Lung (tissue), 12 donors: ENCODE data around the gene SLC35B2. TPM values are rescaled to one million over a fixed set of nuclear protein-coding genes. Genes with fewer than 3 reads are reported as not detected.

Source experiments
- ATAC-seq: fragments of 200-7000 bp; cut with Tn5 transposase; one replicate; pipeline ENCODE4 v1.9.1; 2020; ENCODE audit warnings: moderate number of reproducible peaks; ENCODE audit not compliant: insufficient read depth, low FRiP score
- DNase-seq, 3 donors: peaks; one replicate each; pipeline ENCODE4 v3.0.0-alpha.2; 2013 to 2017
- H3K27ac ChIP-seq, 2 donors: one replicate each; pipeline ENCODE4 v1.5.1; 2013; ENCODE audit warnings: mild to moderate bottlenecking in 2 of 2, moderate library complexity in 2 of 2, control low read depth in 1 of 2, inconsistent platforms in 1 of 2, low read depth in 1 of 2, low read length in 1 of 2
- H3K27me3 ChIP-seq, 3 donors: one replicate each; pipeline ENCODE4 v1.5.1; 2013; ENCODE audit warnings: low read length in 2 of 3; ENCODE audit not compliant: control insufficient read depth in 3 of 3, insufficient read depth in 3 of 3
- H3K36me3 ChIP-seq, 4 donors: one replicate each; pipeline ENCODE4 v1.5.1; 2013; ENCODE audit warnings: low read length in 4 of 4, mild to moderate bottlenecking in 1 of 4, moderate library complexity in 1 of 4; ENCODE audit not compliant: control insufficient read depth in 4 of 4, insufficient read depth in 4 of 4
- H3K4me1 ChIP-seq, 5 donors: one replicate each; pipeline ENCODE4 v1.5.1; 2013; ENCODE audit warnings: low read length in 5 of 5, mild to moderate bottlenecking in 2 of 5, moderate library complexity in 1 of 5; ENCODE audit not compliant: control insufficient read depth in 5 of 5, insufficient read depth in 5 of 5
- H3K4me3 ChIP-seq: one replicate; pipeline ENCODE4 v1.5.1; 2013; ENCODE audit warnings: mild to moderate bottlenecking, control low read depth, moderate library complexity
- H3K9ac ChIP-seq, 2 donors: one replicate each; pipeline ENCODE4 v1.5.1; 2013; ENCODE audit warnings: low read length in 2 of 2, control low read depth in 1 of 2; ENCODE audit not compliant: insufficient read depth in 1 of 2
- H3K9me3 ChIP-seq, 4 donors: one replicate each; pipeline ENCODE4 v1.5.1; 2013; ENCODE audit warnings: low read length in 3 of 4, mild to moderate bottlenecking in 1 of 4, moderate library complexity in 1 of 4; ENCODE audit not compliant: control insufficient read depth in 4 of 4, insufficient read depth in 3 of 4
- CTCF ChIP-seq: IDR thresholded peaks from 2 replicates; pipeline ENCODE4 v1.5.1; 2012; ENCODE audit warnings: mild to moderate bottlenecking; ENCODE audit errors: control extremely low read depth, extremely low read depth
- WGBS, 2 donors: extraction: QIAGEN DNeasy Blood & Tissue Kit; methylation state at CpG; one replicate each; pipeline ENCODE4 v1.1.7; 2013; 5-methylcytosine and 5-hydroxymethylcytosine counted together
- polyA plus RNA-seq, 2 donors: library from polyadenylated mRNA; stranded (reverse); fragments of 200-250 nt; gene quantifications; one replicate each; pipeline ENCODE4 v1.2.1, GENCODE V29; 2013
- total RNA-seq, 2 donors: library from RNA; depleted of rRNA in 1 of 2; stranded (reverse); fragments of >200 nt in 1 of 2; gene quantifications; one replicate each; pipeline ENCODE4 v1.2.1, GENCODE V29; 2014 to 2021
- donor health status: control.
- donor health status: control.
- donor health status: Bipolar disorder and iron deficiency.
- donor health status: healthy.
- donor health status: DM: yes; HTN: yes; CAD: no.

The SLC35B2 gene
- total and polyA plus RNA-seq, 4 donors: 15.0 to 44.4 (median 34.9) TPM

- WGBS, 2 donors: 0 to 1% methylated on average over 52 of the region's 52 CpGs
- H3K4me3 ChIP-seq: peak overlapping the region; percentile 80
- H3K27ac ChIP-seq: peak overlapping the region; percentile 94
- H3K9me3 ChIP-seq: no peaks in the 10 kb centered on the region
- H3K27me3 ChIP-seq: no peaks in the 10 kb centered on the region
- H3K36me3 ChIP-seq: peaks cover 20 to 39% (median 36%) of the 10 kb centered on the region in 4 donors
- ATAC-seq (peak; percentile 62), DNase-seq (peak; percentile 71 to 78 (median 72))
- H3K9ac ChIP-seq: peak overlapping the region; percentile 90 to 99
- TF ChIP-seq CTCF: no peak
- peaks cover 7 to 22% (median 11%) of the 10 kb centered on the region in 5 donors for H3K4me1 ChIP-seq
Observed at GRCh38 chr6:44247338-44248302, 9.7 kb downstream of the SLC35B2 start.

GRCh38 chr6:44246663-44247337, 10.5 kb downstream of the SLC35B2 start, which contains the start of gene HSP90AB1:
Gene HSP90AB1, plus strand, starts transcription at chr6:44247101. Its CDS starts 1,529 bp downstream, at chr6:44248630.
- peak; percentile 94 to 97 (median 96) for DNase-seq
- Histone ChIP-seq H3K4me1 (peaks cover 7 to 22% (median 11%) of the 10 kb centered on the region in 5 donors), H3K27ac (peak within 1 kb of the TSS; percentile 94 to 96), H3K9ac (peak within 1 kb of the TSS; percentile 90 to 99), H3K27me3 (no peaks in the 10 kb centered on the region), H3K36me3 (peaks cover 16 to 34% (median 33%) of the 10 kb centered on the region in 4 donors), H3K9me3 (no peaks in the 10 kb centered on the region), H3K4me3 (peak within 1 kb of the TSS; percentile 80)
- ATAC-seq: peak; percentile 86
- WGBS, 2 donors: 0% methylated on average over 34 of the region's 34 CpGs
- TF ChIP-seq CTCF: no peak

- DNase-seq (peak; percentile 85 to 94 (median 90)), ATAC-seq (peak; percentile 82)
- H3K4me1 ChIP-seq: peaks cover 7 to 22% (median 11%) of the 10 kb centered on the region in 5 donors
- peak overlapping the region; percentile 88 to 99 for H3K9ac ChIP-seq
- H3K9me3 ChIP-seq: no peaks in the 10 kb centered on the region
- WGBS, 2 donors: 0 to 1% methylated on average over 59 to 62 of the region's 62 CpGs
- H3K27ac ChIP-seq: peak overlapping the region; percentile 94 to 96
- peak overlapping the region; percentile 80 for H3K4me3 ChIP-seq
- H3K36me3 ChIP-seq: peaks cover 13 to 27% (median 27%) of the 10 kb centered on the region in 4 donors
- no peaks in the 10 kb centered on the region for H3K27me3 ChIP-seq
- TF ChIP-seq CTCF: peak; percentile 8
Observed at GRCh38 chr6:44245912-44246662, 11.2 kb downstream of the SLC35B2 start.
